Measurements from ENCODE around the gene BSN. TPM values are rescaled to one million over a fixed set of nuclear protein-coding genes. Genes with fewer than 3 reads are reported as not detected.

BSN gene
- total and polyA plus RNA-seq, 2 experiments from 2014 or later, result under 0.01 to 0.03 TPM

DNA sequence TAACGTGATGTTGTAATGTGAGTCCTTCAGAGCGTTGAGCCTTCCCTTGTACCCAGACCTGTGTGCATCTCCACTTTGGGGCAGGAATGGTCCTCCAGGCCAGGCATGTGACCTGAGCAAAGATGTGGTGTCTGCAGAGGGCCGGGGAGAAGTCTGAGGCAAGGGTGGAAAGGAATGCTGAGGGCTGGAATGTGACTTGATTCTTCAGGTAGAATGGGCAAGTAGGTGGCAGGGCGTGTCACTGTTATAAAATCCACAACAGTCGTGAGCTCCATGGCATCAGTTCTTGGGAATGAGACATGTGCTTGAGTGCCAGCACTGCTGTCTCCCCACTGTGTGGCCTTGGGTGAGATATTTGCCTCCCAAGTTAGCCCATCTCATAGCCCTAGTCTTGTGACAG is 24.0 kb upstream of the BSN start:
- no peak for TF ChIP-seq EZH2phosphoT487 (IDR thresholded peaks at IDR 0.05; ENCODE audit: insufficient read depth, low read depth)
- TF ChIP-seq EZH2 (IDR thresholded peaks at IDR 0.05; ENCODE audit: insufficient read depth, poor library complexity, severe bottlenecking), result no peak
- WGBS, 2 experiments (ENCODE audit: low coverage in 1 of 2, low lambda C conversion rate in 2 of 2, missing lambda C conversion rate in 2 of 2), result 79 to 82% methylated on average over 5 of the region's 5 CpGs
- Histone ChIP-seq H3K79me2 (ENCODE audit: insufficient read depth) (no peaks in the 10 kb centered on the region), H4K20me1 (ENCODE audit: insufficient read depth) (no peaks in the 10 kb centered on the region), H3K4me1 (ENCODE audit: insufficient read depth) (no peaks in the 10 kb centered on the region), H3K9me2 (ENCODE audit: insufficient read depth) (no peaks in the 10 kb centered on the region), H3K27me3 (replicated peaks; ENCODE audit: insufficient read depth) (no peaks in the 10 kb centered on the region), H2AFZ (no peak overlapping the region), H3K4me3 (no peak overlapping the region), H3K9me3 (ENCODE audit: low read depth) (no peaks in the 10 kb centered on the region), H3K27ac (no peak overlapping the region), H3K4me2 (ENCODE audit: unreplicated experiment) (no peak overlapping the region), H3K9ac (no peak overlapping the region), H3K36me3 (ENCODE audit: low read depth) (no peaks in the 10 kb centered on the region), H3F3A (ENCODE audit: insufficient read depth) (no peaks in the 10 kb centered on the region)
- DNase-seq, result no peak
- in situ Hi-C loops (cut with MboI), result no loop called here

DNA sequence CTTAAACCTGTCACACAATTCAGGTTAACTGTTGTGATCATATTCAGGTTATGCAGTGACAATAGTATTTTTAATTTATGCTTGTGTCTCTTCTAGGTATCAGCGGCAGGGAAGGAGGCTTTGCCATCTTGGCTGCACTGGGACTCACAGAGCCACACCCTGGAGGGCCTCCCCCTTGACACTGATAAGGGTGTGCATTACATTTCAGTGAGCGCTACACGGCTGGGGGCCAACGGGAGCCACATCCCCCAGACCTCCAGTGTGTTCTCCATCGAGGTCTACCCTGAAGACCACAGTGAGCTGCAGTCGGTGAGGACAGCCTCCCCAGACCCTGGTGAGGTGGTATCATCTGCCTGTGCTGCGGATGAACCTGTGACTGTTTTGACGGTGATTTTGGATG is 23.6 kb upstream of the BSN start:
- no peak for DNase-seq
- Histone ChIP-seq H3K4me2 (ENCODE audit: unreplicated experiment) (no peak overlapping the region), H3K9ac (no peak overlapping the region), H3K9me2 (ENCODE audit: insufficient read depth) (no peaks in the 10 kb centered on the region), H3F3A (ENCODE audit: insufficient read depth) (no peaks in the 10 kb centered on the region), H3K36me3 (ENCODE audit: low read depth) (no peaks in the 10 kb centered on the region), H2AFZ (no peak overlapping the region), H3K4me1 (ENCODE audit: insufficient read depth) (no peaks in the 10 kb centered on the region), H3K27ac (no peak overlapping the region), H3K79me2 (ENCODE audit: insufficient read depth) (no peaks in the 10 kb centered on the region), H3K9me3 (ENCODE audit: low read depth) (no peaks in the 10 kb centered on the region), H4K20me1 (ENCODE audit: insufficient read depth) (no peaks in the 10 kb centered on the region), H3K27me3 (replicated peaks; ENCODE audit: insufficient read depth) (no peaks in the 10 kb centered on the region), H3K4me3 (no peak overlapping the region)
- 80 to 85% methylated on average over 8 of the region's 8 CpGs for WGBS, 2 experiments (ENCODE audit: low coverage in 1 of 2, low lambda C conversion rate in 2 of 2, missing lambda C conversion rate in 2 of 2)
- TF ChIP-seq EZH2 (IDR thresholded peaks at IDR 0.05; ENCODE audit: insufficient read depth, poor library complexity, severe bottlenecking), result no peak
- no peak for TF ChIP-seq EZH2phosphoT487 (IDR thresholded peaks at IDR 0.05; ENCODE audit: insufficient read depth, low read depth)
- in situ Hi-C loops (cut with MboI), result no loop called here

DNA sequence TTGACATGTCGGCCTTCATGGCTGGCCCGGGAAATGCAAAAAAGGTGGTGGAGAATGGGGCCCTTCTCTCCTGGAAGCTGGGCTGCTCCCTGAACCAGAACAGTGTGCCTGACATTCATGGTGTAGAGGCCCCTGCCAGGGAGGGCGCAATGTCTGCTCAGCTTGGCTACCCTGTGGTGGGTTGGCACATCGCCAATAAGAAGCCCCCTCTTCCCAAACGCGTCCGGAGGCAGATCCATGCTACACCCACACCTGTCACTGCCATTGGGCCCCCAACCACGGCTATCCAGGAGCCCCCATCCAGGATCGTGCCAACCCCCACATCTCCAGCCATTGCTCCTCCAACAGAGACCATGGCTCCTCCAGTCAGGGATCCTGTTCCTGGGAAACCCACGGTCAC is 23.1 kb upstream of the BSN start:
- H4K20me1 ChIP-seq (ENCODE audit: insufficient read depth), result no peaks in the 10 kb centered on the region
- peaks cover 3% of the 10 kb centered on the region; the same call in 1 of the 2 replicates for H3K4me1 ChIP-seq (ENCODE audit: insufficient read depth)
- no peaks in the 10 kb centered on the region for H3K27me3 ChIP-seq (replicated peaks; ENCODE audit: insufficient read depth)
- no peak overlapping the region for H3K9ac ChIP-seq
- no peak overlapping the region for H2AFZ ChIP-seq
- no peaks in the 10 kb centered on the region for H3K9me2 ChIP-seq (ENCODE audit: insufficient read depth)
- no peaks in the 10 kb centered on the region for H3K36me3 ChIP-seq (ENCODE audit: low read depth)
- no peak overlapping the region for H3K27ac ChIP-seq
- no peaks in the 10 kb centered on the region for H3K9me3 ChIP-seq (ENCODE audit: low read depth)
- in situ Hi-C loops (cut with MboI), result no loop called here
- no peak overlapping the region for H3K4me2 ChIP-seq (ENCODE audit: unreplicated experiment)
- TF ChIP-seq EZH2phosphoT487 (IDR thresholded peaks at IDR 0.05; ENCODE audit: insufficient read depth, low read depth), result no peak
- no peak for TF ChIP-seq EZH2 (IDR thresholded peaks at IDR 0.05; ENCODE audit: insufficient read depth, poor library complexity, severe bottlenecking)
- DNase-seq, result no peak
- WGBS, 2 experiments (ENCODE audit: low coverage in 1 of 2, low lambda C conversion rate in 2 of 2, missing lambda C conversion rate in 2 of 2), result 76 to 97% methylated on average over 9 to 10 of the region's 10 CpGs
- no peak overlapping the region for H3K4me3 ChIP-seq
- H3K79me2 ChIP-seq (ENCODE audit: insufficient read depth), result no peaks in the 10 kb centered on the region
- no peaks in the 10 kb centered on the region for H3F3A ChIP-seq (ENCODE audit: insufficient read depth)

DNA sequence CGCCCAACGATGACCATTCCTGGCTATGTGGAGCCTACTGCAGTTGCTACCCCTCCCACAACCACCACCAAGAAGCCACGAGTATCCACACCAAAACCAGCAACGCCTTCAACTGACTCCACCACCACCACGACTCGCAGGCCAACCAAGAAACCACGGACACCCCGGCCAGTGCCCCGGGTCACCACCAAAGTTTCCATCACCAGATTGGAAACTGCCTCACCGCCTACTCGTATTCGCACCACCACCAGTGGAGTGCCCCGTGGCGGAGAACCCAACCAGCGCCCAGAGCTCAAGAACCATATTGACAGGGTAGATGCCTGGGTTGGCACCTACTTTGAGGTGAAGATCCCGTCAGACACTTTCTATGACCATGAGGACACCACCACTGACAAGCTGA is 22.6 kb upstream of the BSN start:
- Histone ChIP-seq H3K9me2 (ENCODE audit: insufficient read depth) (no peaks in the 10 kb centered on the region), H3K4me2 (ENCODE audit: unreplicated experiment) (no peak overlapping the region), H3F3A (ENCODE audit: insufficient read depth) (no peaks in the 10 kb centered on the region), H3K79me2 (ENCODE audit: insufficient read depth) (no peaks in the 10 kb centered on the region), H3K9ac (no peak overlapping the region), H3K36me3 (ENCODE audit: low read depth) (no peaks in the 10 kb centered on the region), H3K27me3 (replicated peaks; ENCODE audit: insufficient read depth) (no peaks in the 10 kb centered on the region), H3K4me3 (no peak overlapping the region), H3K9me3 (ENCODE audit: low read depth) (no peaks in the 10 kb centered on the region), H3K4me1 (ENCODE audit: insufficient read depth) (peaks cover 7% of the 10 kb centered on the region; the same call in 1 of the 2 replicates), H3K27ac (no peak overlapping the region), H4K20me1 (ENCODE audit: insufficient read depth) (no peaks in the 10 kb centered on the region), H2AFZ (no peak overlapping the region)
- no peak for TF ChIP-seq EZH2phosphoT487 (IDR thresholded peaks at IDR 0.05; ENCODE audit: insufficient read depth, low read depth)
- TF ChIP-seq EZH2 (IDR thresholded peaks at IDR 0.05; ENCODE audit: insufficient read depth, poor library complexity, severe bottlenecking), result no peak
- WGBS, 2 experiments (ENCODE audit: low coverage in 1 of 2, low lambda C conversion rate in 2 of 2, missing lambda C conversion rate in 2 of 2), result 92 to 94% methylated on average over 16 of the region's 16 CpGs
- no peak for DNase-seq
- in situ Hi-C loops (cut with MboI), result no loop called here

DNA sequence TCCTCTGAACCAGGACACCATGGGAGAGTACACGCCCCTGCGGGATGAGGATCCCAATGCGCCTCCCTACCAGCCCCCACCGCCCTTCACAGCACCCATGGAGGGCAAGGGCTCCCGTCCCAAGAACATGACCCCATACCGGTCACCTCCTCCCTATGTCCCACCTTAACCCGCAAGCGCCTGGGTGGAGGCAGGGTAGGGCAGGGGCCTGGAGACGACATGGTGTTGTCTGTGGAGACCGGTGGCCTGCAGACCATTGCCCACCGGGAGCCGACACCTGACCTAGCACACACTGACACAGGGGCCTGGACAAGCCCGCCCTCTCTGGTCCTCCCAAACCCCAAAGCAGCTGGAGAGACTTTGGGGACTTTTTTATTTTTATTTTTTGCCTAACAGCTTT is 21.2 kb upstream of the BSN start:
- no peak overlapping the region for H3K27ac ChIP-seq

More for the DNA sequence above, 21.2 kb upstream of the BSN start:
- H3K27me3 ChIP-seq (replicated peaks; ENCODE audit: insufficient read depth), result no peaks in the 10 kb centered on the region
- TF ChIP-seq EZH2phosphoT487 (IDR thresholded peaks at IDR 0.05; ENCODE audit: insufficient read depth, low read depth) (no peak), EZH2 (IDR thresholded peaks at IDR 0.05; ENCODE audit: insufficient read depth, poor library complexity, severe bottlenecking) (no peak)
- in situ Hi-C loops (cut with MboI), result no loop called here
- no peaks in the 10 kb centered on the region for H4K20me1 ChIP-seq (ENCODE audit: insufficient read depth)
- H3K9me3 ChIP-seq (ENCODE audit: low read depth), result no peaks in the 10 kb centered on the region
- no peaks in the 10 kb centered on the region for H3K36me3 ChIP-seq (ENCODE audit: low read depth)
- no peaks in the 10 kb centered on the region for H3K79me2 ChIP-seq (ENCODE audit: insufficient read depth)
- H3F3A ChIP-seq (ENCODE audit: insufficient read depth), result no peaks in the 10 kb centered on the region
- no peak for DNase-seq
- WGBS, 2 experiments (ENCODE audit: low coverage in 1 of 2, low lambda C conversion rate in 2 of 2, missing lambda C conversion rate in 2 of 2), result 90 to 93% methylated on average over 13 of the region's 13 CpGs
- no peak overlapping the region for H3K4me2 ChIP-seq (ENCODE audit: unreplicated experiment)
- H3K9ac ChIP-seq, result no peak overlapping the region
- no peaks in the 10 kb centered on the region for H3K9me2 ChIP-seq (ENCODE audit: insufficient read depth)
- H3K4me1 ChIP-seq (ENCODE audit: insufficient read depth), result peaks cover 7% of the 10 kb centered on the region; the same call in 1 of the 2 replicates
- no peak overlapping the region for H3K4me3 ChIP-seq
- H2AFZ ChIP-seq, result no peak overlapping the region
